ENCODE results near the gene ARHGAP22. TPM values are rescaled to one million over a fixed set of nuclear protein-coding genes. Genes with fewer than 3 reads are reported as not detected.

Gene ARHGAP22
- total RNA-seq, 1 experiment from 2014 or later = 1.8 TPM

GRCh38 chr10:48604039-48604990 is 558 bp downstream of the ARHGAP22 start:
- peak overlapping the region; percentile 41 to 68 for H3K4me3 ChIP-seq (ENCODE audit: low read depth in 2 of 2, low read length in 2 of 2)
- H3K4me1 ChIP-seq (ENCODE audit: control insufficient read depth, insufficient read depth, low read length) = no peaks in the 10 kb centered on the region
- no peak for TF ChIP-seq TCF7L2 (IDR thresholded peaks at IDR 0.05; ENCODE audit: low read depth, low read length)
- TF ChIP-seq SIN3A (IDR thresholded peaks at IDR 0.05; ENCODE audit: borderline replicate concordance, insufficient read depth, low read depth, low read length) = no peak
- TF ChIP-seq, protein P1, sequence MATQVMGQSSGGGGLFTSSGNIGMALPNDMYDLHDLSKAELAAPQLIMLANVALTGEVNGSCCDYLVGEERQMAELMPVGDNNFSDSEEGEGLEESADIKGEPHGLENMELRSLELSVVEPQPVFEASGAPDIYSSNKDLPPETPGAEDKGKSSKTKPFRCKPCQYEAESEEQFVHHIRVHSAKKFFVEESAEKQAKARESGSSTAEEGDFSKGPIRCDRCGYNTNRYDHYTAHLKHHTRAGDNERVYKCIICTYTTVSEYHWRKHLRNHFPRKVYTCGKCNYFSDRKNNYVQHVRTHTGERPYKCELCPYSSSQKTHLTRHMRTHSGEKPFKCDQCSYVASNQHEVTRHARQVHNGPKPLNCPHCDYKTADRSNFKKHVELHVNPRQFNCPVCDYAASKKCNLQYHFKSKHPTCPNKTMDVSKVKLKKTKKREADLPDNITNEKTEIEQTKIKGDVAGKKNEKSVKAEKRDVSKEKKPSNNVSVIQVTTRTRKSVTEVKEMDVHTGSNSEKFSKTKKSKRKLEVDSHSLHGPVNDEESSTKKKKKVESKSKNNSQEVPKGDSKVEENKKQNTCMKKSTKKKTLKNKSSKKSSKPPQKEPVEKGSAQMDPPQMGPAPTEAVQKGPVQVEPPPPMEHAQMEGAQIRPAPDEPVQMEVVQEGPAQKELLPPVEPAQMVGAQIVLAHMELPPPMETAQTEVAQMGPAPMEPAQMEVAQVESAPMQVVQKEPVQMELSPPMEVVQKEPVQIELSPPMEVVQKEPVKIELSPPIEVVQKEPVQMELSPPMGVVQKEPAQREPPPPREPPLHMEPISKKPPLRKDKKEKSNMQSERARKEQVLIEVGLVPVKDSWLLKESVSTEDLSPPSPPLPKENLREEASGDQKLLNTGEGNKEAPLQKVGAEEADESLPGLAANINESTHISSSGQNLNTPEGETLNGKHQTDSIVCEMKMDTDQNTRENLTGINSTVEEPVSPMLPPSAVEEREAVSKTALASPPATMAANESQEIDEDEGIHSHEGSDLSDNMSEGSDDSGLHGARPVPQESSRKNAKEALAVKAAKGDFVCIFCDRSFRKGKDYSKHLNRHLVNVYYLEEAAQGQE (IDR thresholded peaks at IDR 0.05; ENCODE audit: insufficient read depth in 1 of 2, low read depth in 2 of 2, low read length in 1 of 2) = no peak
- no peak for TF ChIP-seq POLR2AphosphoS5 (IDR thresholded peaks at IDR 0.05; ENCODE audit: low read depth, low read length)
- no peak for TF ChIP-seq CTCF (IDR thresholded peaks at IDR 0.05)
- H3K36me3 ChIP-seq (ENCODE audit: control insufficient read depth, insufficient read depth, low read length) = peaks cover 2% of the 10 kb centered on the region; the same call in 1 of the 2 replicates
- no TSS peak for BruUV-seq (replicated peaks)
- ATAC-seq = peak; percentile 35
- ChIA-PET CTCF (no interaction called here), POLR2A (no interaction called here)
- no peak for DNase-seq (ENCODE audit: low read depth, low spot score)
- no peaks in the 10 kb centered on the region for H3K9me3 ChIP-seq (ENCODE audit: control insufficient read depth, insufficient read depth, low read depth, low read length)
- H3K27ac ChIP-seq (ENCODE audit: low read length) = no peak overlapping the region
- in situ Hi-C loops (cut with HindIII; ENCODE audit: low pct_unique_long_range_greater_than_20kb, low sequenced_read_pairs) (no loop called here), intact Hi-C loops (cut with micrococcal nuclease; ENCODE audit: unreplicated experiment) (no loop called here)
- peaks cover 11% of the 10 kb centered on the region for H3K27me3 ChIP-seq (ENCODE audit: control insufficient read depth, insufficient read depth, low read length)

- Histone ChIP-seq H3K4me1 (ENCODE audit: control insufficient read depth, insufficient read depth, low read length) (no peaks in the 10 kb centered on the region), H3K36me3 (ENCODE audit: control insufficient read depth, insufficient read depth, low read length) (peaks cover 2% of the 10 kb centered on the region; the same call in 1 of the 2 replicates), H3K4me3 (ENCODE audit: low read depth in 2 of 2, low read length in 2 of 2) (peak overlapping the region in 1 of 2 experiments; percentile 68; a peak in 2 of 4 replicates), H3K27me3 (ENCODE audit: control insufficient read depth, insufficient read depth, low read length) (peaks cover 11% of the 10 kb centered on the region), H3K9me3 (ENCODE audit: control insufficient read depth, insufficient read depth, low read depth, low read length) (no peaks in the 10 kb centered on the region), H3K27ac (ENCODE audit: low read length) (no peak overlapping the region)
- ChIA-PET CTCF (no interaction called here), POLR2A (no interaction called here)
- ATAC-seq (no peak), DNase-seq (ENCODE audit: low read depth, low spot score) (no peak)
- in situ Hi-C loops (cut with HindIII; ENCODE audit: low pct_unique_long_range_greater_than_20kb, low sequenced_read_pairs) = no loop called here
- no TSS peak for BruUV-seq (replicated peaks)
- TF ChIP-seq TCF7L2 (IDR thresholded peaks at IDR 0.05; ENCODE audit: low read depth, low read length) = no peak
- TF ChIP-seq, protein P1 (IDR thresholded peaks at IDR 0.05; ENCODE audit: insufficient read depth in 1 of 2, low read depth in 2 of 2, low read length in 1 of 2) = no peak
- TF ChIP-seq POLR2AphosphoS5 (IDR thresholded peaks at IDR 0.05; ENCODE audit: low read depth, low read length) = no peak
- no peak for TF ChIP-seq CTCF (IDR thresholded peaks at IDR 0.05)
- no peak for TF ChIP-seq SIN3A (IDR thresholded peaks at IDR 0.05; ENCODE audit: borderline replicate concordance, insufficient read depth, low read depth, low read length)
- intact Hi-C loops (cut with micrococcal nuclease; ENCODE audit: unreplicated experiment) = no loop called here
Measured at GRCh38 chr10:48603421-48604038, 1.3 kb downstream of the ARHGAP22 start.
